Ectodermal cell (in vitro differentiated cells): ENCODE measurements around the gene PROKR1. TPM values are rescaled to one million over a fixed set of nuclear protein-coding genes. Genes with fewer than 3 reads are reported as not detected.
"Not testable (repeated sequence)": the region's sequence is repeated elsewhere in the genome, so short reads cannot be mapped to it uniquely, and the experiment has no call there.

Experiments
- H3K27ac ChIP-seq: 2 replicates; pipeline ENCODE4 v1.7.0; 2013; ENCODE audit warnings: mild to moderate bottlenecking, low read depth, low read length; ENCODE audit not compliant: insufficient read depth, poor library complexity, severe bottlenecking
- H3K27me3 ChIP-seq: 2 replicates; pipeline ENCODE4 v1.7.0; 2013; ENCODE audit warnings: mild to moderate bottlenecking, low read length; ENCODE audit not compliant: insufficient read depth, control insufficient read depth, poor library complexity, severe bottlenecking
- H3K36me3 ChIP-seq: one replicate; pipeline ENCODE4 v1.7.0; 2013; ENCODE audit warnings: low read length; ENCODE audit not compliant: control insufficient read depth, insufficient read depth
- H3K4me1 ChIP-seq: one replicate; pipeline ENCODE4 v1.7.0; 2013; ENCODE audit warnings: low read length; ENCODE audit not compliant: control insufficient read depth, insufficient read depth
- H3K4me3 ChIP-seq: 2 replicates; pipeline ENCODE4 v1.7.0; 2013; ENCODE audit warnings: low read depth, low read length, control low read depth; ENCODE audit not compliant: insufficient read depth
- H3K9me3 ChIP-seq: 2 replicates; pipeline ENCODE4 v1.7.0; 2013; ENCODE audit warnings: mild to moderate bottlenecking, low read length, moderate library complexity; ENCODE audit not compliant: control insufficient read depth
- WGBS, 2 experiments: methylation state at CpG; one replicate each; pipeline ENCODE4 v1.1.7; 2013; ENCODE audit warnings: missing lambda C conversion rate in 2 of 2; 5-methylcytosine and 5-hydroxymethylcytosine counted together
- polyA plus RNA-seq, 4 experiments: library from polyadenylated mRNA; stranded (reverse); fragments of 50-300 nt; gene quantifications; one replicate each; pipeline ENCODE4 v1.2.3, GENCODE V29; 2013

PROKR1 gene
- 0.96 TPM for polyA plus RNA-seq (2013, experiment 1 of 4)
- polyA plus RNA-seq (2013, experiment 2 of 4), result 1.5 TPM
- 0.80 TPM for polyA plus RNA-seq (2013, experiment 3 of 4)
- polyA plus RNA-seq (2013, experiment 4 of 4), result 1.2 TPM

DNA sequence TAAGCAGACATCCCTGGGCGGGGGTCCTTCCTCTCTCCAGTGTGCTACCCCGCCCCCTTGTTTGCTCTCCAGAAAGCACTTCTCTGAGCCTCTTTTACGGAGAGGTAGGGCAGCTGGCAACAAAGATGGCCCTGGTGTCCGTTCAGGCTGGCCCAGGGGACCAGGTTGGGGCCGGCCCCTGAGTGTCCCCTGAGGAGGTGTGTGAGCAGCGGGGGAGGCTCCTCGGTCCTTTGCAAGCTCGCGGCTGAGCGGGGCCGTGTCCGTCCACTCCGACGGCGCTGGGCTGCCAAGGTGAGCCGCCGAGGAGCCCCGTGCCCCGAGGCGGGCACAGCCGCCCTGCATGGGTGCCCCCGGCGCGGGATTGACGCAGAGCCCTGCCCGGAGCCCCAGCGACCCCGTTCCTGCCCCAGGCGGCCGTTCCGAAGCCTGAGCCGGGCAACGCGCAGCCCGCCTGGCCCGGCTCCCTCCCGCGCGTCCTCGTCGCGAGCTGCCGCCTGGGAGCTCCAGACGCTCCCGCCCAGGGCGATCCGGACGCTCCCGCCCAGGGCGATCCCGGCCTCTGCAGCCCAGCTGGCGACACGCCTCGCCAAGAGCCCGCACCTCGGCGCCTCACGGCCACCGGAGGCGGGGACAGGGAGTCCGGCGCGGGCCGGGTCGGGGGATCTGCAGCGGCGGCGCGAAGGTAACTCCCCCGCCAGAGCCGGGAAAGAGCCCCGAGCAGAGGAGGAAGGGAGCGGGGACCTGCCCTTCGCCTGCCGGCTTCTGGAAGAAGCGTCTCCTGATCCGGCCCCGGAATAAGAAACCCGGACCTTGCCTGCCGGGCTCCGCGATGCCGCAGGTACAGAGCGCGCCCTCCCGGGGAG lies at the start of gene PROKR1:
Gene PROKR1 (plus strand): TSS at position 569 of the 863 bp plus-strand sequence. CDS start 2,243 bp downstream, outside the sequence.
- H3K4me1 ChIP-seq, result peaks cover 7% of the 10 kb centered on the region
- H3K36me3 ChIP-seq, result no peaks in the 10 kb centered on the region
- peaks cover 38% of the 10 kb centered on the region for H3K27me3 ChIP-seq
- H3K4me3 ChIP-seq, result peak within 1 kb of the TSS; percentile 49
- WGBS, 2 experiments, result 1% methylated on average over 86 of the region's 86 CpGs
- H3K9me3 ChIP-seq, result no peaks in the 10 kb centered on the region
- H3K27ac ChIP-seq, result no peak within 1 kb of the TSS

GRCh38 chr2:68594041-68594440 lies 49.3 kb upstream of the PROKR1 start:
- WGBS, 2 experiments, result 100% methylated on average over 1 of the region's 1 CpG; no CpG with 5 or more reads in 1 of the 2 experiments
- H3K27me3 ChIP-seq, result no peaks in the 10 kb centered on the region
- no peak overlapping the region for H3K27ac ChIP-seq
- no peak overlapping the region for H3K4me3 ChIP-seq
- no peaks in the 10 kb centered on the region for H3K4me1 ChIP-seq
- no peaks in the 10 kb centered on the region for H3K36me3 ChIP-seq
- H3K9me3 ChIP-seq, result no peaks in the 10 kb centered on the region

DNA sequence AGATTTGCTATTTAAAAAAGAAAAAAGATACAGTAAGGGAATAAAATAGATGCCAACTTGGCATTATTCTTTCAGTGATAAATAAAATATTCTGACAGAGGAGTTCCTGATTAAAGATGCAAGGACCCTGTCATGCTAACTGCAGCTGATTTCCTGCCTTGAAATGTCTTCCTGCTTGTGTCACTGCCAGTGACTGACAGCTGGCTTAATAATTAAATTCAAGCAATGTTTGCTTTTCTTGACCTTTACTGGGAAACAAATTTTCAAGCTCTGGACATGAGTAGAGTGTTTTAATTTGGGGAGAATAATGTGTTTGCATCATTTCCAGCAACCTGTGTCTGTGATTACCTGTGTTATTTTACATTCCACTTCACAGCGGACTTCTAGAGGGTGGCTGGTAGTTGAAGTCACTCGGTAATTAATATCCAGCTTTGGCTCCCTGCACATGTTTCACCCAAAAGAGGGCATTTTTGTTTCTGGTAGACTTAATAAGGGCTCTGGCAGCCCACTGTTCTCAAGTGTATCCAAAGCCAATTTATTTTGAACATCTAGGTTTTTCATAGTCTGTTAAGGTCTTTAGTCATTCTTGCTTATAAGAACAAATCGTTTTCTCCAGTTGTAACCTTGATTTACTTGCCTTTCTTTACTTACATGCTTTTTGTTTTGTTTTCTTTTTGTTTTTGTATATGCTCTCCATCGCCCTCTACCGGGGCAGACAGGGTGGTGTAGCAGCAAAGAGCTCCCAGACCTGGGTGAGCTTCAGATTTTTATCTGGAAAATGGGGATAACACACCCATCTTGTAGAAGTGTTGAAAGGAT lies 48.5 kb upstream of the PROKR1 start:
- Histone ChIP-seq H3K27ac (no peak overlapping the region), H3K27me3 (no peaks in the 10 kb centered on the region), H3K4me3 (no peak overlapping the region), H3K4me1 (no peaks in the 10 kb centered on the region), H3K9me3 (no peaks in the 10 kb centered on the region), H3K36me3 (no peaks in the 10 kb centered on the region)
- WGBS, 2 experiments, result 50 to 54% methylated on average over 5 of the region's 5 CpGs

DNA sequence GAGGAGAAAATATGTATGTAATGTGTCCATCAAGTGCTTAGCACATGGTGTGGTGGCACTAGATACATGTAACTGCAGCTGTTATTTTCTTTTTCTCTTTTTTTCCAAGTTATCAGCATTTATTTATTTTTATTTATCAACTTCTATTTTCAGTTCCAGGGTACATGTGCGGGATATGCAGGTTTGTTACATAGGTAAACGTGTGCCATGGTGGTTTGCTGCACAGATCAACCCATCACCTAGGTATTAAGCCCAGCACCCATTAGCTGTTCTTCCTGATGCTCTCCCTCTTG lies 47.9 kb upstream of the PROKR1 start:
- 70 to 77% methylated on average over 1 to 2 of the region's 2 CpGs for WGBS, 2 experiments
- H3K9me3 ChIP-seq, H3K27ac ChIP-seq, H3K36me3 ChIP-seq, H3K4me1 ChIP-seq, H3K4me3 ChIP-seq, H3K27me3 ChIP-seq: not testable (repeated sequence)

- 88% methylated on average over 2 of the region's 3 CpGs for WGBS, 2 experiments
Measured at GRCh38 chr2:68600495-68600894, 42.9 kb upstream of the PROKR1 start.

DNA sequence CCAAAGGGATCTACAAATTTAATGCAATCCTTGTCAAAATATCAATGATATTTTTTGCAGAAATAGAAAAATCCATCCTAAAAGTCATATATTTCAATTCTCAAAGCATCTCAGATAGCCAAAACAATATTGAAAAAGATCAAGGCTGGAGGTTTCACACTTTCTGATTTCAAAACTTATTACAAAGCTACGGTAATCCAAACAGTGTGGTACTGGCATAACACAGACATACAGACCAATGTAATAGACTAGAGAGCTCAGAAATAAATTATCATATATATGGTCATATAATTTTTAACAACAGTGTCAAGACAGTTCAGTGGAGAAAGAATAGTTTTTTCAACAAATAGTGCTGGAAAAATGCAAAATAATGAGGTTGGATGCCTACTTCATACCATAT lies 40.3 kb upstream of the PROKR1 start:
- Histone ChIP-seq H3K36me3 (no peaks in the 10 kb centered on the region), H3K4me1 (no peaks in the 10 kb centered on the region), H3K27ac (no peak overlapping the region), H3K4me3 (no peak overlapping the region), H3K9me3 (no peaks in the 10 kb centered on the region), H3K27me3 (no peaks in the 10 kb centered on the region)
- no CpG with 5 or more reads among the region's 1 CpG for WGBS, 2 experiments

More at GRCh38 chr2:68600495-68600894, 42.9 kb upstream of the PROKR1 start:
- H3K27ac ChIP-seq, H3K4me3 ChIP-seq, H3K36me3 ChIP-seq, H3K9me3 ChIP-seq, H3K27me3 ChIP-seq, H3K4me1 ChIP-seq: not testable (repeated sequence)

GRCh38 chr2:68604077-68604476 lies 39.3 kb upstream of the PROKR1 start:
- Histone ChIP-seq H3K9me3 (no peaks in the 10 kb centered on the region), H3K27ac (no peak overlapping the region), H3K27me3 (no peaks in the 10 kb centered on the region), H3K4me3 (no peak overlapping the region), H3K36me3 (no peaks in the 10 kb centered on the region), H3K4me1 (no peaks in the 10 kb centered on the region)
- 86 to 98% methylated on average over 2 to 3 of the region's 3 CpGs for WGBS, 2 experiments

- no peaks in the 10 kb centered on the region for H3K36me3 ChIP-seq
- no peaks in the 10 kb centered on the region for H3K4me1 ChIP-seq
- H3K9me3 ChIP-seq, result peaks cover 2% of the 10 kb centered on the region
- 92 to 100% methylated on average over 1 of the region's 1 CpG for WGBS, 2 experiments
- no peak overlapping the region for H3K27ac ChIP-seq
- H3K27me3 ChIP-seq, result no peaks in the 10 kb centered on the region
- no peak overlapping the region for H3K4me3 ChIP-seq
Measured at GRCh38 chr2:68605939-68606338, 37.4 kb upstream of the PROKR1 start.

GRCh38 chr2:68606759-68607158 lies 36.6 kb upstream of the PROKR1 start:
- H3K27ac ChIP-seq, result no peak overlapping the region
- H3K9me3 ChIP-seq, result peaks cover 2% of the 10 kb centered on the region
- no peaks in the 10 kb centered on the region for H3K36me3 ChIP-seq
- H3K4me3 ChIP-seq, result no peak overlapping the region
- no peaks in the 10 kb centered on the region for H3K4me1 ChIP-seq
- H3K27me3 ChIP-seq, result no peaks in the 10 kb centered on the region
- 92 to 96% methylated on average over 2 to 4 of the region's 4 CpGs for WGBS, 2 experiments

- peaks cover 2% of the 10 kb centered on the region for H3K9me3 ChIP-seq
- no peaks in the 10 kb centered on the region for H3K4me1 ChIP-seq
- no peaks in the 10 kb centered on the region for H3K27me3 ChIP-seq
- H3K4me3 ChIP-seq, result no peak overlapping the region
- H3K36me3 ChIP-seq, result no peaks in the 10 kb centered on the region
- no peak overlapping the region for H3K27ac ChIP-seq
Measured at GRCh38 chr2:68607837-68608236, 35.5 kb upstream of the PROKR1 start.
